Hindlimb muscle (tissue), 1 donor: ENCODE data around the gene NMS. TPM values are rescaled to one million over a fixed set of nuclear protein-coding genes. Genes with fewer than 3 reads are reported as not detected.

Experiments used
- DNase-seq: peaks from one replicate; pipeline ENCODE4 v3.0.0-alpha.2; 2013
- polyA plus RNA-seq: library from polyadenylated mRNA; unstranded; fragments of 120-200 nt; gene quantifications from one replicate; pipeline ENCODE4 v1.2.1, GENCODE V29; 2013; ENCODE audit not compliant: insufficient read length

NMS gene
- polyA plus RNA-seq, 1 donor = not detected

- DNase-seq = no peak
Observed at GRCh38 chr2:100485396-100485795, 15.1 kb downstream of the NMS start.

- no peak for DNase-seq
Observed at GRCh38 chr2:100494712-100495111, 24.4 kb downstream of the NMS start.

DNA sequence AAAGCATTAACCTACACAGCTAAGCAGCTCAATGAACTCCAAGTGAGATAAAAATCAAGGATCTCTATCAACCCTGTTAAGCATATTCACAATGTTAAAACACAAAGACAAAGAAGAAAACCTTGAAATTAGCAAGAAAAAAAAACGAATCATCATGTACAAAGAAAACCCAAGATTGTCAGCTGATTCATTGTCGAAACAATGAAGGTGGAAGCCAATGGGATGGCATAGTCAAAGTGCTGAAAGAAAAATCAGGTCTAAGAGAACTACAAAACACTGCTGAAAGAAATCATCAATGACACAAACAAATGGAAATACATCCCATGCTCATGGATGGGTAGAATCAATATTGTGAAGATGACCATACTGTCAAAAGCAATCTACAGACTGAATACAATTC, 32.5 kb downstream of the NMS start:
- no peak for DNase-seq

GRCh38 chr2:100504542-100504941, 34.3 kb downstream of the NMS start:
- DNase-seq = no peak

DNA sequence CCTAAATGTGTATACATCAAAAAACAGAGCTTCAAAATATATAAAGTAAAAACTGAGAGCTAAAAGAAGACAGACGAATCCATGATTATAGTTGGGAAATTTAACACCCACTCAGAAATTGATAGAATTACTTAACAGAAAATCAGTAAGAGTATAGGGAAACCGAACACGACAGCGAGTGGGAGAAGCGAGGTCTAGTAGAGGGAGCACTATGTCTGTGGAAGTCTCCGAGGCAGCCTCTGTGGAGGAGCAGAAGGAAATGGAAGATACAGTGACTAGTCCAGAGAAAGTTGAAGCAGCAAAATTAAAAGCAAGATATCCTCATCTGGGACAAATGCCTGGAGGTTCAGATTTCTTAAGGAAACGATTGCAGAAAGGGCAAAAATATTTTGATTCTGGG, 38.8 kb downstream of the NMS start:
- no peak for DNase-seq

DNA sequence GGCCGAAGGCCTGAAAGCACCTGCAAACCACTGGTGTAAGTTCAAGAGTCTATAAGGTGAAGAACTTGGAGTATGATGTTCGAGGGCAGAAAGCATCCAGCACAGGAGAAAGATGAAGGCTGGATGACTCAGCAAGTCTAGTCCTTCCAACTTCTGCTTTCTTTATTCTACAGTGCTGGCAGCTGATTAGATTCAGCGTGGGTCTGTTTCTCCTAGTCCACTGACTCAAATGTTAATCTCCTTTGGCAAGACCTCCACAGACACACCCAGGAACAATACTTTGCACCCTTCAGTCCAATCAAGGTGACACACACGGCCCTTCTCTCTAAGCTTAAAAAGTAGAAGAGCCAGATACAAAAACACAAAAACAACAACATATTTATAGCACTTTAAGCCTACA, 43.4 kb downstream of the NMS start:
- DNase-seq = no peak

GRCh38 chr2:100517556-100517955, 47.3 kb downstream of the NMS start:
- no peak for DNase-seq

GRCh38 chr2:100518801-100519200, 48.5 kb downstream of the NMS start:
- DNase-seq = no peak

DNA sequence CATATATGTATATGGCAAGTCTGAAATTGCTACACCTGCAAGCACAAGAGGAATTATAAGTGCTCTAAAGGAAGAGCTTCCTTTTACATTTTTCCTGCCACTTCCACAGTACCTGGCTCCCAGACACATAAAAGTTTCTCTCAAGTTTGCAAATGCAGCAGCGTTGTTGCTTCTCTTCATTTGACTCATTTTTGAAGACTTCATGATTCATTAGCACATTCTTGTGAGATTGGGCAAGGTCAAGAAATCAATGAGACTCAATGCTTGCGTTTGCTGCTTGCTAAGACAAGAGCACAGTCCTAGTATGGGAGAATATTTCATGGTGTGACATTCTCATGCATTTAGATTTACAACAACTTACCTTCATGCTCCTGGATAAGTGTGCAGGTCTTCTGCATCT, 49.9 kb downstream of the NMS start:
- DNase-seq = no peak

- no peak for DNase-seq
Observed at GRCh38 chr2:100522430-100522829, 52.1 kb downstream of the NMS start.

DNA sequence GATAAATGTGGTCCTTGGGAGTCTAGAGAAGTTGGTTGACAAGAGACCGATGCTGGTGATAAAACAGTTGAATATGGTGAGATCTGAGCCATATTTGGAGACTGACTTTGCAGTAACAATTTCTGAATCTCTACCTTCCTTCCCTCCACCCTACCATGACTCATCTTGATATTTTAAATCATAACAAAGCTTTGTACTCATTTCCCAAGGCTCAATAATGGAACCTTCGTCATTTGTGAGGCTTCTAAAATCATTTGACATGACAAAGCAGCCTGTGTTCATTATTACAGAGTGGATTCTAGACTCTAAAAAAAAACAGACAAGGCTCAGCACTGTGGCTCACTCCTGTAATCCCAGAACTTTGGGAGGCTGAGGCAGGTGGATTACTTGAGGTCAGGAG, 54.0 kb downstream of the NMS start:
- DNase-seq = no peak

GRCh38 chr2:100526868-100527267, 56.6 kb downstream of the NMS start:
- no peak for DNase-seq

DNA sequence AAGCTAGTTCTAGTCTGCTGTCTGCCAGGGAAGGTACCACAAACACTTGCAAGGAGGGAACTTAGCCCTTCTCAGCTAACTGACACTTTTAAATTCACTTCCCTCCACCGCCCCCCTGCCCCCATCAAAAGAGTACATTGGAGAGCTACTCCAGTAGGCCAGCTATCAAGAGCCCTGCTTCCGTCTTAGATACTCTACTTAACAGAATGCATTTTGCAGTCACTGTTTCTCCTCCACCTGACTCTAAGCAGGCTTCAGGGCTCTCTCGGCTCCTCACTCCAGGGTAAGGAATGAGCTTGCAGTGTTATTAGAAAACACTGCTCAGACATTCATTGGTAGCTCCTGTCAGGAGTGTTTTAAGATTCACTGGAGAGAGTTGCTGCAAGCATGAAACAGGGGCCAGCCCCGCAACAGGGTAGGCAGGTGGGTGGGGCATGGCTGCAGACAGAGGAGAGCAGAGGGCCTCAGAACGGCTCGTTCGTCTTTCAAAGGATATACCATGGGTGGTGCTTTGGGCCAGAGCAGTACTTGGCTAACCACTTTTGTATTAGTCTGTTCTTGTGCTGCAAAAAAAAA, 57.2 kb downstream of the NMS start:
- no peak for DNase-seq

GRCh38 chr2:100529176-100529575, 58.9 kb downstream of the NMS start:
- no peak for DNase-seq

- no peak for DNase-seq
Observed at GRCh38 chr2:100529900-100530299, 59.6 kb downstream of the NMS start.

Other genes with a start within 250 kb of the NMS start
- gene LONRF2, start 148.0 kb upstream of the NMS start, polyA plus RNA-seq = 1.2 TPM
- 11.6 TPM for gene CHST10, start 52.8 kb upstream of the NMS start, polyA plus RNA-seq
- 29.7 TPM for gene PDCL3, start 92.5 kb downstream of the NMS start, polyA plus RNA-seq